GM12864 (cell line): Measurements from ENCODE around the gene FTCD.

Experiments
- DNase-seq: peaks from one replicate; pipeline ENCODE4 v3.0.0-alpha.2; 2011; ENCODE audit warnings: low read depth
- H3K4me3 ChIP-seq: 2 replicates; pipeline ENCODE4 v1.5.1; 2011; ENCODE audit warnings: mild to moderate bottlenecking, low read depth, low read length, control low read depth
- CTCF ChIP-seq: IDR thresholded peaks from 2 replicates; pipeline ENCODE4 v1.5.1; 2011; ENCODE audit warnings: low read depth, mild to moderate bottlenecking, moderate library complexity, low read length, control low read depth, inconsistent platforms; ENCODE audit errors: missing control alignments

The FTCD gene

GRCh38 chr21:46131588-46131837, 23.9 kb downstream of the FTCD start:
- no peak for TF ChIP-seq CTCF
- no peak overlapping the region for H3K4me3 ChIP-seq
- no peak for DNase-seq

GRCh38 chr21:46130831-46131587, 24.4 kb downstream of the FTCD start:
- no peak for TF ChIP-seq CTCF
- no peak for DNase-seq
- H3K4me3 ChIP-seq, result no peak overlapping the region

- TF ChIP-seq CTCF, result no peak
- no peak overlapping the region for H3K4me3 ChIP-seq
- DNase-seq, result no peak
Observed at GRCh38 chr21:46129846-46130651, 25.3 kb downstream of the FTCD start.

- TF ChIP-seq CTCF, result no peak
- DNase-seq, result no peak
- no peak overlapping the region for H3K4me3 ChIP-seq
Observed at GRCh38 chr21:46128933-46129571, 26.3 kb downstream of the FTCD start.

- no peak for DNase-seq
- no peak for TF ChIP-seq CTCF
- no peak overlapping the region for H3K4me3 ChIP-seq
Observed at GRCh38 chr21:46128106-46128932, 27.1 kb downstream of the FTCD start.

- no peak for TF ChIP-seq CTCF
- H3K4me3 ChIP-seq, result no peak overlapping the region
- no peak for DNase-seq
Observed at GRCh38 chr21:46127239-46128105, 27.9 kb downstream of the FTCD start.
